Spleen (tissue), 11 donors: ENCODE measurements around the gene PROKR2. TPM values are rescaled to one million over a fixed set of nuclear protein-coding genes. Genes with fewer than 3 reads are reported as not detected.

Experiments used
- DNase-seq: peaks from one replicate; pipeline ENCODE4 v3.0.0-alpha.2; 2020
- H3K27ac ChIP-seq, 8 donors: fragments of 200-600 bp; sonication (generic) in 7 of 8; 1 replicate in 4 of 8; 2 replicates in 4 of 8; pipeline versions ENCODE4 v1.5.0 to v1.8.0; 2016 to 2021; ENCODE audit warnings: inconsistent platforms in 4 of 8, mild to moderate bottlenecking in 4 of 8, moderate library complexity in 1 of 8
- H3K27me3 ChIP-seq, 7 donors: fragments of 200-600 bp; sonication (generic) in 6 of 7; replicated peaks in 1 of 7; 1 replicate in 4 of 7; 2 replicates in 3 of 7; pipeline versions ENCODE4 v1.5.0 to v1.8.0; 2016 to 2021; ENCODE audit warnings: inconsistent platforms in 3 of 7, mild to moderate bottlenecking in 1 of 7
- H3K36me3 ChIP-seq, 6 donors: fragments of 200-600 bp; sonication (generic) in 5 of 6; 1 replicate in 4 of 6; 2 replicates in 2 of 6; pipeline versions ENCODE4 v1.5.0 to v1.8.0; 2016 to 2021; ENCODE audit warnings: inconsistent platforms in 2 of 6
- H3K4me1 ChIP-seq, 6 donors: fragments of 200-600 bp; sonication (generic) in 5 of 6; 1 replicate in 3 of 6; 2 replicates in 3 of 6; pipeline versions ENCODE4 v1.5.0 to v1.8.0; 2016 to 2021; ENCODE audit warnings: inconsistent platforms in 3 of 6
- H3K4me3 ChIP-seq, 8 donors: fragments of 200-600 bp; sonication (generic) in 7 of 8; 1 replicate in 4 of 8; 2 replicates in 4 of 8; pipeline versions ENCODE4 v1.5.0 to v1.8.0; 2016 to 2021; ENCODE audit warnings: inconsistent platforms in 4 of 8, mild to moderate bottlenecking in 4 of 8, moderate library complexity in 2 of 8
- H3K9me3 ChIP-seq, 8 donors: fragments of 200-600 bp; sonication (generic) in 7 of 8; 1 replicate in 4 of 8; 2 replicates in 4 of 8; pipeline versions ENCODE4 v1.5.0 to v1.8.0; 2016 to 2021; ENCODE audit warnings: inconsistent platforms in 4 of 8
- CTCF ChIP-seq, 11 experiments: fragments of 200-600 bp in 7 of 11; fragments of 450-650 bp in 4 of 11; sonication (generic) in 4 of 11; IDR thresholded peaks in 8 of 11; conservative IDR thresholded peaks in 3 of 11; 1 replicate in 7 of 11; 2 replicates in 4 of 11; pipeline versions ENCODE4 v1.4.0 to v1.8.0; 2016 to 2021; ENCODE audit warnings: antibody characterized with exemption in 11 of 11, inconsistent platforms in 4 of 11, mild to moderate bottlenecking in 1 of 11
- POLR2A ChIP-seq, 3 donors: fragments of 450-650 bp; IDR thresholded peaks; one replicate each; pipeline ENCODE4 v1.5.1; 2017; ENCODE audit warnings: antibody characterized with exemption in 3 of 3, mild to moderate bottlenecking in 1 of 3
- POLR2AphosphoS5 ChIP-seq, 3 donors: sonication (generic); formaldehyde crosslinking; IDR thresholded peaks; one replicate each; pipeline ENCODE4 v1.5.1; 2017; ENCODE audit warnings: antibody characterized with exemption in 3 of 3
- WGBS, 5 donors: extraction: QIAGEN DNeasy Blood & Tissue Kit in 3 of 5; methylation state at CpG; one replicate each; pipeline versions ENCODE4 v1.1.5 to v1.1.7; 2013 to 2018; 5-methylcytosine and 5-hydroxymethylcytosine counted together
- intact Hi-C: fragments of 100-400 bp; cut with DNase I; formaldehyde crosslinking; loops from one replicate; pipeline ENCODE4 v1.15.0; 2023; ENCODE audit warnings: low total_unique reads
- polyA plus RNA-seq, 3 donors: library from polyadenylated mRNA; stranded (reverse); fragments of 200-250 nt; gene quantifications; one replicate each; pipeline ENCODE4 v1.2.1, GENCODE V29; 2013
- total RNA-seq, 7 donors: library from RNA; depleted of rRNA in 3 of 7; stranded (reverse); fragments of >200 nt in 3 of 7; fragmentation: NEBNext Ultra II Directional in 4 of 7; extraction: Animal tissue kit (Norgen Biotek cat#: 25700) in 4 of 7; gene quantifications; one replicate each; pipeline versions ENCODE4 v1.1.0 to v1.2.1, GENCODE V29; 2016 to 2021
- donor health status: healthy with polysubstance abuse.
- donor health status: DM: no; HTN: no; CAD: no; lungs with moderate emphysema.
- donor health status: DM: no; HTN: no; CAD: no.
- donor health status: Bipolar disorder and iron deficiency.
- donor health status: healthy.
- donor health status: DM: no; HTN: no; CAD: no.
- donor health status: DM: yes; HTN: yes; CAD: no.

PROKR2 gene
- total and polyA plus RNA-seq, 10 donors = 0.30 TPM; not detected in 9

GRCh38 chr20:5298811-5299210, 17.9 kb downstream of the PROKR2 start:
- WGBS, 5 donors = 74 to 92% (median 87%) methylated on average over 5 of the region's 5 CpGs
- intact Hi-C loops = no loop called here
- no peaks in the 10 kb centered on the region for H3K4me1 ChIP-seq

GRCh38 chr20:5297280-5298004, 19.3 kb downstream of the PROKR2 start:
- DNase-seq = no peak
- Histone ChIP-seq H3K36me3 (no peaks in the 10 kb centered on the region), H3K27me3 (peaks cover 0 to 16% (median 0%) of the 10 kb centered on the region in 7 donors), H3K4me1 (no peaks in the 10 kb centered on the region), H3K9me3 (no peaks in the 10 kb centered on the region), H3K27ac (no peak overlapping the region), H3K4me3 (no peak overlapping the region)
- intact Hi-C loops = no loop called here
- TF ChIP-seq CTCF (IDR thresholded peaks at IDR 0.05 in 8 of 11, conservative IDR thresholded peaks at IDR 0.05 in 3 of 11) (no peak), POLR2AphosphoS5 (IDR thresholded peaks at IDR 0.05) (no peak), POLR2A (IDR thresholded peaks at IDR 0.05) (no peak)
- WGBS, 5 donors = 48 to 76% (median 55%) methylated on average over 11 of the region's 11 CpGs

More at GRCh38 chr20:5298811-5299210, 17.9 kb downstream of the PROKR2 start:
- TF ChIP-seq POLR2AphosphoS5 (IDR thresholded peaks at IDR 0.05) (no peak), POLR2A (IDR thresholded peaks at IDR 0.05) (no peak), CTCF (IDR thresholded peaks at IDR 0.05 in 8 of 11, conservative IDR thresholded peaks at IDR 0.05 in 3 of 11) (no peak)
- H3K36me3 ChIP-seq = no peaks in the 10 kb centered on the region
- DNase-seq = no peak
- H3K27me3 ChIP-seq = peaks cover 0 to 16% (median 0%) of the 10 kb centered on the region in 7 donors
- H3K27ac ChIP-seq = no peak overlapping the region
- no peaks in the 10 kb centered on the region for H3K9me3 ChIP-seq
- no peak overlapping the region for H3K4me3 ChIP-seq

GRCh38 chr20:5290596-5290995, 26.2 kb downstream of the PROKR2 start:
- Histone ChIP-seq H3K4me1 (no peaks in the 10 kb centered on the region), H3K27me3 (peaks cover 0 to 5% (median 0%) of the 10 kb centered on the region in 7 donors), H3K27ac (no peak overlapping the region), H3K36me3 (no peaks in the 10 kb centered on the region), H3K4me3 (no peak overlapping the region), H3K9me3 (peaks cover 0 to 6% (median 0%) of the 10 kb centered on the region in 8 donors)
- WGBS, 5 donors = 80 to 88% (median 87%) methylated on average over 6 of the region's 6 CpGs
- intact Hi-C loops = no loop called here
- DNase-seq = no peak
- no peak for TF ChIP-seq POLR2A (IDR thresholded peaks at IDR 0.05)
- no peak for TF ChIP-seq CTCF (IDR thresholded peaks at IDR 0.05 in 8 of 11, conservative IDR thresholded peaks at IDR 0.05 in 3 of 11)
- TF ChIP-seq POLR2AphosphoS5 (IDR thresholded peaks at IDR 0.05) = no peak

GRCh38 chr20:5282561-5282960, 34.2 kb downstream of the PROKR2 start:
- peaks cover 0 to 26% (median 0%) of the 10 kb centered on the region in 7 donors for H3K27me3 ChIP-seq
- no peak overlapping the region for H3K27ac ChIP-seq
- peaks cover 0 to 6% (median 0%) of the 10 kb centered on the region in 8 donors for H3K9me3 ChIP-seq
- no peaks in the 10 kb centered on the region for H3K36me3 ChIP-seq
- TF ChIP-seq POLR2AphosphoS5 (IDR thresholded peaks at IDR 0.05) (no peak), CTCF (IDR thresholded peaks at IDR 0.05 in 8 of 11, conservative IDR thresholded peaks at IDR 0.05 in 3 of 11) (no peak), POLR2A (IDR thresholded peaks at IDR 0.05) (no peak)
- no peaks in the 10 kb centered on the region for H3K4me1 ChIP-seq
- intact Hi-C loops = no loop called here
- WGBS, 5 donors = 59 to 91% (median 70%) methylated on average over 4 of the region's 4 CpGs
- no peak overlapping the region for H3K4me3 ChIP-seq
- DNase-seq = no peak
